ENCODE measurements around the gene RLBP1. TPM values are rescaled to one million over a fixed set of nuclear protein-coding genes. Genes with fewer than 3 reads are reported as not detected.

Gene RLBP1
- polyA plus RNA-seq, 1 donor from 2014 or later: 0.16 TPM

GRCh38 chr15:89186803-89187202, 34.6 kb downstream of the RLBP1 start:
- H3K4me2 ChIP-seq (ENCODE audit: low read length): no peak overlapping the region
- H3F3A ChIP-seq (ENCODE audit: insufficient read depth, low read length, poor library complexity, severe bottlenecking): no peaks in the 10 kb centered on the region
- no peaks in the 10 kb centered on the region for H3K27me3 ChIP-seq (ENCODE audit: insufficient read depth, low read depth, low read length)
- H3K9me3 ChIP-seq (ENCODE audit: low read length): no peaks in the 10 kb centered on the region
- no peaks in the 10 kb centered on the region for H4K20me1 ChIP-seq (ENCODE audit: insufficient read depth)
- no peak overlapping the region for H3K27ac ChIP-seq (ENCODE audit: low read length)
- TF ChIP-seq TAF1 (IDR thresholded peaks at IDR 0.05; ENCODE audit: low read depth): no peak
- no peak for TF ChIP-seq CTCF (IDR thresholded peaks at IDR 0.05; ENCODE audit: poor library complexity, severe bottlenecking)
- no peak for TF ChIP-seq SMC3 (conservative IDR thresholded peaks at IDR 0.05; ENCODE audit: poor library complexity)
- no peak for TF ChIP-seq POLR2AphosphoS5 (IDR thresholded peaks at IDR 0.05)
- TF ChIP-seq RAD21 (conservative IDR thresholded peaks at IDR 0.05): no peak
- no peak for TF ChIP-seq EP300 (conservative IDR thresholded peaks at IDR 0.05; ENCODE audit: poor library complexity, severe bottlenecking)
- no peak for TF ChIP-seq MXI1 (conservative IDR thresholded peaks at IDR 0.05; ENCODE audit: poor library complexity, severe bottlenecking)
- no peak for TF ChIP-seq EZH2 (IDR thresholded peaks at IDR 0.05; ENCODE audit: borderline replicate concordance, insufficient read depth, low read length, poor library complexity, severe bottlenecking)
- TF ChIP-seq, protein P1, sequence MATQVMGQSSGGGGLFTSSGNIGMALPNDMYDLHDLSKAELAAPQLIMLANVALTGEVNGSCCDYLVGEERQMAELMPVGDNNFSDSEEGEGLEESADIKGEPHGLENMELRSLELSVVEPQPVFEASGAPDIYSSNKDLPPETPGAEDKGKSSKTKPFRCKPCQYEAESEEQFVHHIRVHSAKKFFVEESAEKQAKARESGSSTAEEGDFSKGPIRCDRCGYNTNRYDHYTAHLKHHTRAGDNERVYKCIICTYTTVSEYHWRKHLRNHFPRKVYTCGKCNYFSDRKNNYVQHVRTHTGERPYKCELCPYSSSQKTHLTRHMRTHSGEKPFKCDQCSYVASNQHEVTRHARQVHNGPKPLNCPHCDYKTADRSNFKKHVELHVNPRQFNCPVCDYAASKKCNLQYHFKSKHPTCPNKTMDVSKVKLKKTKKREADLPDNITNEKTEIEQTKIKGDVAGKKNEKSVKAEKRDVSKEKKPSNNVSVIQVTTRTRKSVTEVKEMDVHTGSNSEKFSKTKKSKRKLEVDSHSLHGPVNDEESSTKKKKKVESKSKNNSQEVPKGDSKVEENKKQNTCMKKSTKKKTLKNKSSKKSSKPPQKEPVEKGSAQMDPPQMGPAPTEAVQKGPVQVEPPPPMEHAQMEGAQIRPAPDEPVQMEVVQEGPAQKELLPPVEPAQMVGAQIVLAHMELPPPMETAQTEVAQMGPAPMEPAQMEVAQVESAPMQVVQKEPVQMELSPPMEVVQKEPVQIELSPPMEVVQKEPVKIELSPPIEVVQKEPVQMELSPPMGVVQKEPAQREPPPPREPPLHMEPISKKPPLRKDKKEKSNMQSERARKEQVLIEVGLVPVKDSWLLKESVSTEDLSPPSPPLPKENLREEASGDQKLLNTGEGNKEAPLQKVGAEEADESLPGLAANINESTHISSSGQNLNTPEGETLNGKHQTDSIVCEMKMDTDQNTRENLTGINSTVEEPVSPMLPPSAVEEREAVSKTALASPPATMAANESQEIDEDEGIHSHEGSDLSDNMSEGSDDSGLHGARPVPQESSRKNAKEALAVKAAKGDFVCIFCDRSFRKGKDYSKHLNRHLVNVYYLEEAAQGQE (IDR thresholded peaks at IDR 0.05; ENCODE audit: borderline replicate concordance): no peak
- H3K9ac ChIP-seq (ENCODE audit: low read length): no peak overlapping the region
- H3K4me3 ChIP-seq (ENCODE audit: low read length): no peak overlapping the region
- H2AFZ ChIP-seq (ENCODE audit: low read depth, low read length): no peak overlapping the region
- H3K9me2 ChIP-seq (ENCODE audit: insufficient read depth, low read length): no peaks in the 10 kb centered on the region
- H3K79me2 ChIP-seq (replicated peaks; ENCODE audit: insufficient read depth, low read length): no peaks in the 10 kb centered on the region
- H3K36me3 ChIP-seq (ENCODE audit: insufficient read depth, low read length): no peaks in the 10 kb centered on the region

GRCh38 chr15:89184886-89185526, 36.4 kb downstream of the RLBP1 start:
- no peak for TF ChIP-seq RAD21 (conservative IDR thresholded peaks at IDR 0.05)
- TF ChIP-seq MXI1 (conservative IDR thresholded peaks at IDR 0.05; ENCODE audit: poor library complexity, severe bottlenecking): no peak
- TF ChIP-seq CTCF (IDR thresholded peaks at IDR 0.05; ENCODE audit: poor library complexity, severe bottlenecking): no peak
- TF ChIP-seq, protein P1 (IDR thresholded peaks at IDR 0.05; ENCODE audit: borderline replicate concordance): no peak
- TF ChIP-seq EZH2 (IDR thresholded peaks at IDR 0.05; ENCODE audit: borderline replicate concordance, insufficient read depth, low read length, poor library complexity, severe bottlenecking): no peak
- H2AFZ ChIP-seq (ENCODE audit: low read depth, low read length): no peak overlapping the region
- H3K4me2 ChIP-seq (ENCODE audit: low read length): no peak overlapping the region
- H3K27ac ChIP-seq (ENCODE audit: low read length): no peak overlapping the region
- H3K79me2 ChIP-seq (replicated peaks; ENCODE audit: insufficient read depth, low read length): no peaks in the 10 kb centered on the region
- H3K36me3 ChIP-seq (ENCODE audit: insufficient read depth, low read length): no peaks in the 10 kb centered on the region
- no peak overlapping the region for H3K4me3 ChIP-seq (ENCODE audit: low read length)
- no peaks in the 10 kb centered on the region for H3F3A ChIP-seq (ENCODE audit: insufficient read depth, low read length, poor library complexity, severe bottlenecking)
- no peaks in the 10 kb centered on the region for H3K9me2 ChIP-seq (ENCODE audit: insufficient read depth, low read length)
- no peaks in the 10 kb centered on the region for H3K27me3 ChIP-seq (ENCODE audit: insufficient read depth, low read depth, low read length)
- H3K9me3 ChIP-seq (ENCODE audit: low read length): no peaks in the 10 kb centered on the region
- no peak overlapping the region for H3K9ac ChIP-seq (ENCODE audit: low read length)
- H4K20me1 ChIP-seq (ENCODE audit: insufficient read depth): no peaks in the 10 kb centered on the region

All from neural cell (in vitro differentiated cells).